Measurements from ENCODE around the gene C11orf21.
"Not testable (repeated sequence)": the region's sequence is repeated elsewhere in the genome, so short reads cannot be mapped to it uniquely, and the experiment has no call there.

C11orf21 gene

GRCh38 chr11:2295971-2296912, 5.5 kb downstream of the C11orf21 start:
- DNase-seq (ENCODE audit: low read depth) = no peak

DNA sequence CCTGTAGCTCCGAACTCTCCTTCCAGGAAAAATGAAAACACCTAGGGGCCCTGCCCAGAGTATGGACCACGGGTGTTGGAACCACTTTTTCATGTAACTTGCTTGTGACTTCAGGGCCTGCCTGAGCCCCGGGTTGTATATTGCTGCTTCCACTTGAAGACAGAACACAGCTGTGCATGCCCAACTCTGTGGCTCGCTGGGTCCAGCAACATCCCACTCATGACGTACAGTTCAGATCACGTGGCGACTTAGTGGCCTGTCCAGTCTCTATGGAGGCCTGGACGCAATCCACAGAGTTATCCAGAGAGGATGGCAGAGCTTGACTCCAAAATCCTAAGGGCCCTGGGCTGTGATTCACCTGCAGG, 6.8 kb downstream of the C11orf21 start:
- DNase-seq (ENCODE audit: low read depth) = no peak

GRCh38 chr11:2293984-2294925, 7.5 kb downstream of the C11orf21 start:
- DNase-seq (ENCODE audit: low read depth) = no peak

DNA sequence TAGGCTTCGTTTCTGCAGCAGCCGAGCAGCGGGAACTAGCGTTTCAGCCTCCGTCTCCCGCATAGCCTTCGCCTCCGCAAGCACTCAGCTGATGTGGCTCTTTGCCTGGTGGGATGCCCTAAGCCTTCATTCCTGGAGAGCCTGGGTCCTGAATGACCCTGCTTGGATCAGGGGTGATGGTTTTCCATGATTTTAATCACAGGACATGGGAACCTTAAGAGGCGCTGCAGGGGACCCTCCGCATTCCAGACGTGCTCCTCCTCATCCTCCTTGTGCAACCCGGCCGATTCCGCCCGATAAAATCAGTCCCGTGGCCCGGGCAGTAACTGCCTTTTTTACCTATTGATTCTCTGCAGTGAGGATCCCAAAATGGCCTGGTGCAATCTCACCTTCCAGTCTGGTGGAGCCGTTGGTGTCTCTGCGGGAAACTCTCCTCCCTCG, 8.2 kb downstream of the C11orf21 start:
- DNase-seq (ENCODE audit: low read depth) = no peak

GRCh38 chr11:2290351-2290841, 11.3 kb downstream of the C11orf21 start:
- DNase-seq (ENCODE audit: low read depth) = no peak

- no peak for DNase-seq (ENCODE audit: low read depth)
Measured at GRCh38 chr11:2289859-2290258, 11.9 kb downstream of the C11orf21 start.

GRCh38 chr11:2289350-2289749, 12.4 kb downstream of the C11orf21 start:
- no peak for DNase-seq (ENCODE audit: low read depth)

- no peak for DNase-seq (ENCODE audit: low read depth)
Measured at GRCh38 chr11:2287091-2287490, 14.6 kb downstream of the C11orf21 start.

GRCh38 chr11:2286350-2286749, 15.4 kb downstream of the C11orf21 start:
- DNase-seq (ENCODE audit: low read depth) = not testable (repeated sequence)

- DNase-seq (ENCODE audit: low read depth) = no peak
Measured at GRCh38 chr11:2280208-2280607, 21.5 kb downstream of the C11orf21 start.

GRCh38 chr11:2277933-2278523, 23.7 kb downstream of the C11orf21 start:
- no peak for DNase-seq (ENCODE audit: low read depth)

GRCh38 chr11:2277008-2277346, 24.7 kb downstream of the C11orf21 start:
- DNase-seq (ENCODE audit: low read depth) = no peak

GRCh38 chr11:2276280-2277007, 25.3 kb downstream of the C11orf21 start:
- no peak for DNase-seq (ENCODE audit: low read depth)

DNA sequence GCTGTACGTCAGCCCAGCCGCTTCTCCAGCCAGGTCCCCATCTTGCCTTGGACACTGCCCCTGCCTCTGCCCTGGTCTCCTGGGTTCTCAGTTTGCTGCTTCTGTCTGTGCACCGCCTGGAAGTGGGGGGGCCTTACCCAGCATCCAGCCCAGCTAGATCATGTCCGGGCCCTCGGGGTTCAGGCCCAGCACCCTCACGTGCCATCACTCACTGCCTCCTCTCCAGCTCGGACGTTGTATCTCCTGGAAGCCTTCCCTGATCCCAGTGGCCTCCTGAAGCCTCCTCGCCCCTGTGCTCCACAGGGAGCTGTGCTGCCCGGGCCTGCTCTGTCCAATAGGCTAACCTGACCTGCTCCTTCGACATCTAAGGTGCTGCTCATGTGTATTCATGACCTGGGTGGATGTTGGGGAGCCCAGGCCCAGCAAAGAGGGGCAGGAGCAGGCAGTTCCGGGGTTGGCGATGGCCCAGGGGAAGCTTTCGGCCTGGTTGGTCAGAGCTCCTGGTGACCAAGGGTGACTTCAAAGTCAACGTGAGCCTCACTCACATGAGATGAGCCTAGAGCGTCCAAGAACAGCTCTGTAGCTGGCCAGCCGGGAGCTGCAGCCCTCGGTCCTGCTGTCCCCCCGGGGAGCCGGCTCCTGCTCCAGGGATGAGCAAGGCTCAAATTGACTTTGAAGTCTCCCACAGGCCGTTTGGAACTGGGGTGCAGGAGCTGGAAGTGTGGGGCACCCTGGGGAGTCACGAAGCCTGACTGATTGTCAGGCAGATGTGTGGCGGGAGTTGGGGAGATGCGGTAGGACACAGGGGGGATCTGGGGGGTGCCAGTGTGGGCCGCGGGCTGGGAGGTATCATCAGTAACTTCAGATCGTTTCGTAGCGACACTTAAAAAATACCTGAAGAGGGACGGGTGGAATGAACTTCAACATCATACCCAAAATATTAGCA, 26.1 kb downstream of the C11orf21 start:
- DNase-seq (ENCODE audit: low read depth) = no peak

GRCh38 chr11:2273771-2274170, 27.9 kb downstream of the C11orf21 start:
- no peak for DNase-seq (ENCODE audit: low read depth)

DNA sequence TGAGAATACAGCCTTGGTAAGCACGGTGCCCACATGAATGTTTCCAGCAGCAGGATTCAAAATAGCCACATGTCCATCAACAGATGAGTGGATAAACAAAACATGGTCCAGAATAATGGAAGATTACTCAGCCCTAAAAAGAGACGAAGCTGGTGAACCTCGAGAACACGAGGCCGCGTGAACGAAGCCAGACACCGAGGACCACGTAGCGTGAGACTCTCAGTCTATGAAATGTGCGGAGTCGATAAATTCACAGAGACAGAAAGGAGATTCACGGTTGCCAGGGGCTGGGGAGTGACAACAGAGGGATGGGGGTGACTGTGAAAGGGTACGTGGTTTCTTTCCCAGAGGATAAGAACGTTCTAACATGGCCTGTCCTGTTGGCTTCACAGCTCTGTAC, 28.4 kb downstream of the C11orf21 start:
- no peak for DNase-seq (ENCODE audit: low read depth)

DNA sequence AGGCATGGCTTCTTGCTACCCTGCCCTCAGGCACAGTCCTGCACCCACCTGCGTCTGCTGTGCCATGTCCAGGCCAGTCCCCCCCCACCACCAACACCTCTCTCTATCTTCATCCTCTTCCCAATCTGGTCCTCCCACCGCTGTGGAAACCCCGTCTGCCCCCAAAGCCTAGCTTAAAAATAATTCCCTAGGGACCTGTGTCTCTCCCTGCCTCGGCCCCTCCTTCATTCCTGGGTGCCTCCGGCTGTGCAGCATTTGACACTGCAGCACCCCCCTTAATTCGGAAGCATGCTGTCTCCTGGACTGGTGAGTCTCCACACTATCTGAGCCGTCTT, 28.8 kb downstream of the C11orf21 start:
- no peak for DNase-seq (ENCODE audit: low read depth)

DNA sequence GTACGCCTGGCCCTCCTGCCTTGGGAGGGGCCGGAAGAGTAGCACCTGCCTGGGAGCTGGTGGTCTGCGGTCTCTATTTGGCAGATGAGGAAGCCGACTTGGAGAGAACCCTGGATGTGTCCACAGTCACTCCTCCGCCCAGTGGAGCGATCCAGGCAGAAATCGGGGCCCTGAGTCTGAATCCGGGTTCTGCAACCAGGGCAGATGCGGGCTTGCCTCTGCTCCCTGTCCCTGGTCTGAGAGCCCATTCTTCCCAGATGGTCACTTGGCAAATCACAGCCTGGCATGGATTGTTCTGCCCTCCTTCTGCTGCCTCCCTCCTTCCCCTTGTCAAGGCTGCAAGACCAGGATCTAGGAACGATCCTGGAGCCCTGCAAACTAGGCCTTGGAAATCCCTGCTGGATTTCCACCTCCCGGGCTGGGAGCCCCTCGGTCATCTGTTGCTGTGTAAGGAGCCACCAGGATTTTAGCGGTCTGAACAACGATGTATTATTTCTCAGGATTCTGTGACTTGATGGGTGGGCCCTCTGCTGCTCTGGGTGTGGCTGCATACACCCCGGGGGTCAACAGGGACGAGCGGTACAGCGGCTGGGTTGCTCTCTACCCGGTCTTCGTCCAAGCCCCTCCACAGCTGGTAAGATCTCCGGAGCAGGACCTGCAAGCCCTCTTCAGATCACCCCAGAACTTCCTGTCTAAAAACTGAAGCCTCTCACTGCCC, 29.3 kb downstream of the C11orf21 start:
- DNase-seq (ENCODE audit: low read depth) = no peak

DNA sequence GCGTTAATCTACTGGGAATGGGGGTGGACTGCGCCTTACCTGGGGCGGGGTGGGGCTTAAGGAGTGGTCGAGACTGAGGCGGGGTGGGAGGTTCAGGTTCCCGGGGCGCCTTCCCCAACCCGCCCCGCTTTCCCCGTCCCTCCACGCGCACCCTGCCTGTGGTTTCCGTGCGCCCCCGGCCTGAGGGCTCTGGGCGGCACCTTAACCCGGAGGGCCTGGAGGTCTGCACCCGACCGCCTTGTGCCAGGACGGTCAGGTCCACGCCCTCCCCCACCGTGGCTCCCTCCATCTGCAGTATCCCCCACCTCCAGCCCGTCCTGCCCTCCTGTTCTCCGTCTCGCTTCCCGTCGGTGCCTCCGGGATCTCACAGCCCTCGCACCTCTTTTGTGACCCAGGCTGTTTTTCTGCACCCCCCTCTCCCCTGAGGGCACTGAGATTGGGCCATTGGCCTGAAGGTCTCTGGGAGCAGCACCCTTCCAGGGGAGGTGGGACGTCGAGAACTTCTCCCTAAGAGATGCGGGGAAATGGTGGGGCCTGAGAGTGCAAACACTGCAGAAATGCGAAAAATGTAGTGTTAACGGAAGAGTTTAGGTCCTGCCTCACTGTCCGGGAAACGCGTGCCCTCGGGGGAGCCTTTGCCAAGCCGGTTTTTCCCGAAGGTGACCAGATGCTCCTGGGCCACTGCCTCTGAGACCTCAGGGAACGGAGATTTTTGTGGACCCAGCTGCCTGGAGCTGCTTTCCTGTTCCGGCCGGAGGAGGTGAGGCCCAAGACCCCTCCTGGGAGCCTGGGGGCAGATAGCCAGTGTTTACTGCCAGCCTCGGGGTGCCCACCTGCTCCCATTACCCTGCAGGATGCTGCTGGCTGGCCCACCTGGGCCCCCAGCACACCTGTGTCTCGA, 30.1 kb downstream of the C11orf21 start:
- DNase-seq (ENCODE audit: low read depth) = no peak
